CMK (cell line): ENCODE data around the gene NSUN6.
"Not testable (repeated sequence)": the region's sequence is repeated elsewhere in the genome, so short reads cannot be mapped to it uniquely, and the experiment has no call there.

ENCODE experiments used
- DNase-seq: peaks from one replicate; pipeline ENCODE4 v3.0.0-alpha.2; 2010; ENCODE audit warnings: low read depth

NSUN6 gene

DNA sequence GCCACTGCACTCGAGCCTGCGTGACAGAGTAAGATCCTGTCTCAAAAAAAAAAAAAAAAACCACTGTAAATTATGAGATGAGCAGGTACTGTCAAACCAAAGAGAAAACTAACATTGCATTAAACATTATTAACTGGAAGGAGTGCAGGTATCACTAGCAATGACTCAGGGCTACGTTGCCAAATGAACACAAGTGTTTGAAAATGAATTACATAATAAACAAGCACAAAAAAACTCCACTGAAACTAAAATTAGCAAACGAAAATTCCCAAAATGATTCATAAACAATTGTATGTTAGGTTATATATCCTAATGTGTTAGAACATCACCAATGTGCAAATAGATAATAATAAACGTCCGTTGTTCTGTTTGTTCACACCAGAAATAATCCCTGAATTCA lies 42.8 kb downstream of the NSUN6 start:
- no peak for DNase-seq

DNA sequence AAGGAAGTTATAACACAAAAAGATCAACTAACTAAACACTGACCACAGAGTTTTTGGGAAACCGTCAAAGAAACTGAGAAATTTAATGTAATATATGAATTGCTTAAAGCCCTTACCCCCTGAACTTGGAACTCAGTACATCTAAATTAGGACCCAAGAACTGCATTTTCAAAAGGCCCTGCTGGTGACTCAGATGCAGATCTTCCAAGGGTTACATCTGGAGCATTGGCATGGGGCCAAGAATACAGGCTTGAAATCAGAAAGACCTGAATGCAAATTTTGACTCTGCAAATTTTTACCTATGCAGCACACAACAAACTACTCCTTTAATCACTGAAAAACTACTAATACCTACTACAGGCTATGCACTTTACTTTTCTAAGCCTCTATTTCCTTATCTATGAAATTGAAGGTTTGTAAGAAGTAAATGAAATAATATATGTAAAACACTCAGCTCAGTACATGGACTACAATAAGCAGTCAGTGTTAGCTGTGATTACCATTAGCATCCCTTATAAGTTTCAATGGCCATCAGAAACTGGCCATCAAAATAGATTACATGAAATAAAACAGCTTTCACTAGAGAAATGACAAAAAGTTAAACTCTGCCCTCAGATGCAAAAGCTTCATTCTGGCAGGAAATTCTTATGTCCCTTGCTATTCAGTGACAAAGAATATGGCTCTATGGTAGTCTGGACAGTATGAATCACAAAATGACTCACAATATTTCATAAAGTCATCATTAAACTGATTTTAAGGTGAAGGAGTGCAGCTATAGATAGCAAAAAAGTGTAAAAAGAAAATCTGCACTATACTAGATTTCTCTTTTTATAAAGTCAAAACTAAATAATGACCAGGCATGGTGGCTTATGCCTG lies 43.6 kb downstream of the NSUN6 start:
- DNase-seq = no peak

DNA sequence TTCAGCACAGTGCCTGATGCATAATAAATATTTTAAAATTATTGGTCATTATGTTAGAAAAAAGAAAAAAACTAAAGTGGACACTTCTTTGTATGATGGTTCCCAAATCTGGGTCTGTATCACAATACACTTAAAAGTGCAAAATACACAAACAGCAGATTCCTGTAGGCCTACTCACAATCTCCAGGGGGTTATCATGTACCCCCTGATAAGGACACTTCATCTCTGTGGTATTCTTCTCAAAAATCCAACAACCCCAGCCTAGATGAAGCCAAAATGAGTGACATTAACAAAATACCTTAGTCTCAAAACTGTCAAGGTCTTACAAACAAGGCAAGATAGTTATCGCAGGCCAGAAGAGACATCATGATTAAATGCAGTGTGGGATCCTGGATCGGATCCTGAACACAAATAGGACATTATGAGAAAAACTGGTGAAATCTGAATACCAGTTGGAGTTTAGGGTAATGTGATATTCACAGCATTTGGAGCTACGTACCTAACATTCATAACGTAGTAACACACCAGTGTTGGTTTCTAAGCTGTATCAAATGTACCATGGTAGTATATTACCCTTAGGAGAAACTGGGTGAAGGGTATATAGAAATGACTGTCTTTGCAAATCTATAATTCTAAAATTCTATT lies 45.2 kb downstream of the NSUN6 start:
- no peak for DNase-seq

DNA sequence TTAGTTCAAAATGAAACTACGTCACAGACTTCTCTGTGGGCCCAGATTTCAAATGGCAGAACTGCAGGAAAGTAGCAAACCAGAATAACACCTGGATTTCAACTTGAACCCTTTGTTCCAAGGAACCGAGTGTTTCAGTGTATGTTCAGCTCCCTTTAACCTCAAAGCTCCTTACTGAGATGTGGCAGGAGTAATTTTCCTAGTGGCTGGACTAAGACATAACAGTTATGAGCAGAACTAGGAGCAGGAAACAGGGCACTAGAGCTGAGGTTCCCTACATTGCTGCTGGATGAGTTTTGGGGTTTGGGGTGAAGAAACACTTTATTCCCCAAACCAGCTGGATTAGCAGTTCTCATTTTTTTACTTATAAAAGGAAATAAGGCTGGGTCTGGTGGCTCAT lies 50.1 kb downstream of the NSUN6 start:
- no peak for DNase-seq

DNA sequence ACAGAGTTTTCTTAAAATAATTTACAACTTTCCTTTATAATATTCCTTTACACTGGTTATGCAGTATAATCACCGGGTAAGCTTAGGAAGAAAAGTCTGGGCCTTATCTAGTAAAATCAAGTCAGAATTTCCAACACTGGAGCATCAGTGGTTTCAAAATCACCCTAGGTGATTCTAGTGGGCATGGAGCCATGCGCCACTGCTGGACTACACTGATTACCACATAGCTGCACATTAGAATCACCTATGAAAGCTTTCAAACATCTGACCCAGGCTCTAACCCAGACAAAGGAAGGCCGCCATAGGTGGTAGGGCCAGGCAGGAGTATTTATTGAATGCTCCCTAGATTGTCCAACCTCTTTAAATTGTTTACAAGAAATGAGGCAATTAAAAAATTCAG lies 52.0 kb downstream of the NSUN6 start:
- DNase-seq = no peak

DNA sequence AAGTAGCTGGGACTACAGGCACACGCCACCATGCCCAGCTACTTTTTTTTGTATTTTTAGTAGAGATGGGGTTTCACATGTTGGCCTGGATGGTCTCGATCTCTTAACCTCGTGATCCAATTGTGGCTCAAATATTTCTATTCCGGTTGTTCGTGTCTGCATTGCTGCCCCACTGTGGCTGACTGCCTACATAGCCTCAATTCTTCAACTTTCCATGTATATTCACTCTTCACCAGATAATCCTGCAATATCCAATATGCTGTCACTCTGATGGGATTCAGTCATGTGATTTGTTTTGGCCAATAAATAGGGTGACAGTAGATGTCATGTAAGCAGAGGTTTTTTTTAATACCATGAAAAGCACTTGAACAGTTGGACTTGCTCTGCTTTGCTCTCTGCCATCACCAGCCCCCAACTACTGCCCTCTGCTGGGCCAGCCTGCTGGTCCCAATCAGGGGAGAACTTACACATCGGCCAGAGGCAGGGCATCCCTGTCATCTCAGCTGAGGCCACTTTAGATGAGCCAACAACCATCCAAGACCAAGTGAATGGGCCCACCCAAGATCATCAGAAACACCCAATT lies 56.7 kb downstream of the NSUN6 start:
- no peak for DNase-seq

DNA sequence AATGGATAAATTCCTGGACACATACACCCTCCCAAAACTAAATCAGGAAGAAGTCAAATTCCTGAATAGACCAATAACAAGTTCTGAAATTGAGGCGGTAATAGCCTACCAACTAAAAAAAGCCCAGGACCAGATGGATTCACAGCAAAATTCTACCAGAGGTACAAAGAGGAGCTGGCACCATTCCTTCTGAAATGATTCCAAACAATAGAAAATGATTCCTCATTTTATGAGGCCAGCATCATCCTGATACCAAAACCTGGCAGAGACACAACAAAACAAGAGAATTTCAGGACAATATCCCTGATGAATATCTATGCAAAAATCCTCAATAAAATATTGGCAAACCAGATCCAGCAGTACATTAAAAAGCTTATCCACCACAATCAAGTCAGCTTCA lies 60.2 kb downstream of the NSUN6 start:
- DNase-seq = not testable (repeated sequence)

DNA sequence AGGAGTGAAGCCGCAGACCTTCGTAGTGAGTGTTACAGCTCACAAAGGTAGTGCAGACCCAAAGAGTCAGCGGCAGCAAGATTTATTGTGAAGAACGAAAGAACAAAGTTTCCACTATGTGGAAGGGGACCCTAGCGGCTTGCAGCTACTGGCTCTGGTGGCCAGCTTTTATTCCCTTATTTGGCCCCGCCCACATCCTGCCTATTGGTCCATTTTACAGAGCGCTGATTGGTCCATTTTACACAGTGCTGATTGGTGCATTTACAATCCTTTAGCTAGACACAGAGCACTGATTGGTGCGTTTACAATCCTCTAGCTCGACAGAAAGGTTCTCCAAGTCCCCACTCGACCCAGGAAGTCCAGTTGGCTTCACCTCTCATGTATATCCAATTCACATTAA lies 64.8 kb downstream of the NSUN6 start:
- not testable (repeated sequence) for DNase-seq

DNA sequence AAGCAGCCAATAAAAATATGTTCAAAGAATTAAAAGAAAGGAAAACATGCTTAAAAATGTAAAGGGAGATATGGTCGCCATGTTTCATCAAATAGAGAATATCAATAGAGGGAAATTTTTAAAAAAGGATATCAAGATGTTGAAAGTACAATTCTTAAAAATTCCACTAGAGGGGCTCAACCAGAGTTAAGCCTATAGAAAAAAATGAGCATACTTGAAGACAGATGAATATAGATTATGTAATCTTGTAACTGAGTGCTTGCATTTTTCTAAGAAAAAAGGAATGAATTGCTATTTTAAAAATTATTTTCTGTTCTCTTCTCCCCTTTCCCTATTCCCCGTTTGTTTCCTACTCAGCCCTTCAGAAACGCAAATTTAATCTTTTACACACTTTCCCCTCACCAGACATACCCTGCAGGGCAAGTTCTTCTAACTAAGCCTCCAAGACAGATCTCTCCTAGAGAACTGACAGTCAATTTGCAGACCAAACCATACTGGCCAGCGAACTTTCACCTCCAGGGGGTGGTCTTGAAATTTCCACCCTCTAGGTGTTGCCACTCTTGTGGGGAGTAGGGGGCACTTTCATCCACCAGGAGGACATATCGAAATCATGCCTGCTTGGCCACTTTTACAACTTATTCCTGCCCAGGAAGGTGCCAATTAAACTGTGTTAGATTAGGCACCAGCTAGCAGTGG lies 67.7 kb downstream of the NSUN6 start:
- no peak for DNase-seq

DNA sequence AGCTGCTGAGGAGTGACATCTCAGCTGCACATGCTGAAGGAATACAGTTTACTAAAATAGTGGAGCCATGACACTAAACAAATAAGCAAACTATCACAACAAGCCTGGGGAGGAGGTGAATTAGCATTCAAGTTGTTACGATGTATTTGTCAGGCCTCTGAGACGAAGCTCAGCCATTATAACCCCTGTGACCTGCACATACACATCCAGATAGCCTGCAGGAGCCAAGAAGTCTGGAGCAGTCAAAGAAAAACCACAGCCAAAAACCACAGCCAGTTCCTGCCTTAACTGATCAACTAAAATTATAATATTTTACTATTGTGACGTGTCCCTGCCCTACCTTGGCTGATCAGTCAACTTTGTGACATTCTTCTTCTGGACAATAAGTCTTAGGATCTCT lies 68.6 kb downstream of the NSUN6 start:
- no peak for DNase-seq

DNA sequence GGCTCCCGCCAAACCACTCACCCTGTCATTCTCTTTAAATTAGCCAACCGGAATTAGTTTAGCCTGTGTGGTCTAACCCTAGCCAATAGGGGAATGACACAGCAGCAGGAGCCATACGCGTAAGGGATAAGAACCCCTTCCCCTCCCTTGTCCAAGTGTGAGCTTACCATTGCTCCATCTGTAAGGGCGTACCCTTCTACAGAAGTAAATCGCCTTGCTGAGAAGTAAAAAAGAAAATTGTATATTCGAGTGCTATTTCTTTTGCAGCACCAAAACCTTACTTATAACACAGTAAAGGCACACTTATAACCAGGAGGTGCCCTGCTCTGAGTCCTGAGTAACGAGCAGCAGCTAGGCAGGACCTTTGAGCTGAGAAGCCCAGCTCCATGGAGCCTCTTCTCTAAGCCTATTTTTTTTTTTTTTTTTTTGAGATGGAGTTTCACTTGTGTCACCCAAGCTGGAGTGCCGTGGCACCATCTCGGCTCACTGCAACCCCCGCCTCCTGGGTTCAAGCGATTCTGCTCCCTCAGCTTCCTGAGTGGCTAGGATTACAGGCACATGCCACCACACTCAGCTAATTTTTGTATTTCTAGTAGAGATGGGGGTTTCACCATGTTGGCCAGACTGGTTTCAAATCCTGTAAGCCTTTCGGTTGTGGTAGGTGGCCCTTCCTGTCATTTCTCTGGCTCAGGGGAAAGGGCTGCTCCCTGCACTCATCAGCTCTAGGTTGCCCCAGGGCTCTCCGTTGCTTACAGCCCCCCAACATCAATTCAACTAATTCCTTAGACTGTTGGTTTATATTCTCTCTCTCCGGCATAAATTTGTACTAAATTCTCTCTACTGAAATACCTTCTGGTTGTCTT lies 73.3 kb downstream of the NSUN6 start:
- DNase-seq = no peak

DNA sequence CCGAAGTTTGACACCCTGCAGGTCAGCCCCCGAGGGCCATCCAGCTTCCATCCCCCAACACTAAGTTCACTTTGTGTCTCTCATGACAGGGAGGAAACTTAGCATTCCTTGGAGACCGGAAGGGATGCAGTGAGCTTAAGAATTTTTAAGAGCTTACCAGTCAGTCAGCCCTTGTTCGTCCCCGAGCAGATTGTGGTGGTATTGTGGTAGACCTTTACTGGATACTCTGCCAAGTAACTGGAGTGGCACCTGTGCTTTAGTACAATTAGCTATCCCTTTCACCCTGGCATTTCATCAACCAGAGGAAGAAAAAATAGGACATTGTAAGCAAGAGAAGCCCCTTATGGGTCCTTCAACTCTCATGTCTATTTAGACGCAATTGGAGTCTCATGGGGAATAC lies 74.8 kb downstream of the NSUN6 start:
- DNase-seq = no peak

DNA sequence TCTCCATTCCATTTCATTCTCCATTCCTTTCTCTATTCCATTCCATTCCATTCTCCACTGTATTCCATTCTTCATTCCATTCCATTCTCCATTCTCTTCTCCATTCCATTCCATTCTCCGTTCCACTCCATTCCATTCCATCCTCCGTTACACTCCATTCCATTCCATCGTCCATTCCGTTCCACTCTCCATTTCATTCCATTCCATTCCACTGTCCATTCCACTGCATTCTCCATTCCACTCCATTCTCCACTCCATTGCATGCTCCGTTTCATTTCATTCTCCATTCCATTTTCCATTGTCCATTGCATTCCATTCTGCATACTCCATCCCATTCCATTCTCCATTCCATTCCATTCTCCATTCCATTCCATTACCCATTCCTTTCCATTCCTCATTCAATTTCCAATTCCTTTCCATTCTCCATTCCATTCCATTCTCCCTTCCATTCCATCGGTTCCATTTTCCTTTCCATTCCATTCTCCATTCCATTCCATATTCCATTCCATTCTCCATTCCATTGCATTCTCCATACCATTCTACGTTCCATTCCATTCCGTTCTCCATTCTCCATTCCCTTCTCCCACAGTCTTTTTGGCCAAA lies 78.3 kb downstream of the NSUN6 start:
- no peak for DNase-seq

DNA sequence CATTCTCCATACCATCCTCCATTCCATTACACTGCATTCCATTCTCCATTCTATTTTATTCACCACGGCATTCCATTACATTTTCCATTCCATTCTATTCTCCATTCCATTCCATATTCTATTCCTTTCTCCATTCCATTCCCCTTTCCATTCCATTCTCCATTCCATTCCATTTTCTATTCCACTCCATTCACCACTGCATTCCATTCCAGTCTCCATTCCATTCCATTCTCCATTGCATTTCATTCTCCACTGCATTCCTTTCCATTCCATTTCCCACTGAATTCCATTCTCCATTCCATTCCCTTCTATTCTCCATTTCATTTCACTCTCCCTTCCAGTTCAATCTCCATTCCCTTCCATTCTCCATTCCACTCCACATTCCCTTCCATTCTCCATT lies 79.6 kb downstream of the NSUN6 start:
- no peak for DNase-seq

DNA sequence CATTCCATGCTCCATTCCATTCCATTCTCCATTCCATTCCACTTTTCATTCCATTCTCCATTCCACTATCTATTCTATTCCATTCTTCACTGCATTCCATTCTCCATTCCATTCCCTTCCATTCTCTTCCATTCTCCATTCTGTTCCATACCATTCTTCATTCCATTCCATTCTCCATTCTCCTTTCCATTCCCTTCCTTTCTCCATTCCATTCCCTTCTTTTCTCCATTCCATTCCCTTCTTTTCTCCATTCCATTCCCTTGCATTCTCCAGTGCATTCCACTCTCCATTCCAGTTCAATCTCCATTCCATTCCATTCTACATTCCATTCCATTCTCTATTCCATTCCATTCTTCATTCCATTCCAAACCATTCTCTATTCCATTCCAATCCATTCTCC lies 80.3 kb downstream of the NSUN6 start:
- no peak for DNase-seq

DNA sequence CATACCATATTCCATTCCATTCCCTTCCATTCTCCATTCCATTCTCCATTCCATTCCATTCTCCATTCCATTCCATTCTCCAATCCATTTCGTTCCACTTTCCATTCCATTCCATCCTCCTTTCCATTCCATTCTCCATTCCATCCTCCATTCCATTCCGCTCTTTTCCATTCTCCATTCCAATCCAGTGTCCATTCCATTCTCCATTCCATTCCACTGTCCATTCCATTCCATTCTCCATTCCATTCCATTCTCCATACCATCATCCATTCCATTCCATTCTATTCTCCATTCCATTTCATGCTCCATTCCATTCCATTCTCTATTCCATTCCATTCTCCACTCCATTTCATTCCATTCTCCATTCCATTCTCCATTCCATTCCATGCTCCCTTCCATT lies 81.0 kb downstream of the NSUN6 start:
- not testable (repeated sequence) for DNase-seq

DNA sequence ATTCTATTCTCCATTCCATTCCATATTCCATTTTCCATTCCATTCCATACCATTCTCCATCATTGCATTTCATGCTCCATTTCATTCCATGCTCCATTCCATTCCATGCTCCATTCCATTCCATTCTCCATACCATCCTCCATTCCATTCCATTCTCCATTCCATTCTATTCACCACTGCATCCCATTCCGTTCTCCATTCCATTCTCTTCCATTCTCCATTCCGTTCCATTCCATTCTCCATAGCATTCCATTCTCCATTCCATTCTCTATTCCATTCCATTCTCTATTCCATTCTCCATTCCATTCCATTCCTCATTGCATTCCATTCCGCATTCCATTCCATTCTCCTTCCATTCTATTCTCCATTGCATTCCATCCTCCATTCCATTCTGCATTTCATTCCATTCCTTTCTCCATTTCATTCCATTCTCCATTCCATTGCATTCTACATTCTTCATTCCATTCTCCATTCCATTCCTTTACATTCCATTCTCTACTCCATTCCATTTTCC lies 84.0 kb downstream of the NSUN6 start:
- DNase-seq = no peak

DNA sequence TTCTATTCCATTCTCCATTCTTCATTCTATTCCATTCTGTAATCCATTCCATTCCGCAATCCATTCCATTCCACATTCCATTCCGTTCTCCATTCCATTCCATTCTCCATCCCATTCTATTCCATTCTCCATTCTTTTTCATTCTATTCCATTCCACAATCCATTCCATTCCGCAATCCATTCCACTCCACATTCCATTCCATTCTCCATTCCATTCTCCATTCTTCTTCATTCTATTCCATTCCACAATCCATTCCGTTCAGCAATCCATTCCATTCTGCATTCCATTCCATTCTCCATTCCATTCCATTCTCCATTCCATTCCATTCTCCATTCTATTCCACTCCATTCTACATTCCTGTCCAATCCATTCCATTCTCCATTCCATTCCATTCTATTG lies 85.2 kb downstream of the NSUN6 start:
- no peak for DNase-seq

DNA sequence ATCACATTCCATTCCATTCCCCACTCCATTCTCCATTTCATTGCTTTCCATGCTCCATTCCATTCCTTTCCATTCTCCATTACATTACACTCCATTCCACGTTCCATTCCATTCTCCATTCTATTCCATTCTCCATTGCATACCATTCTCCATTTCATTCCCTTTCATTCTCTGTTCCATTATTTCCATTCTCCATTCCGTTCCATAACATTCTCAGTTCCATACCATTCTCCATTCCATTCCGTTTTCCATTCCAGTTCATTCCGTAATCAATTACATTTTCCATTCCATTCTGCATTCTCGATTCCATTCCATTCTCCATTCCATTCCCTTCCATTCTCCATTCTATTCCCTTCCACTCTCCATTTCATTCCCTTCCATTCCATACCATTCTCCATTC lies 86.4 kb downstream of the NSUN6 start:
- DNase-seq = no peak

DNA sequence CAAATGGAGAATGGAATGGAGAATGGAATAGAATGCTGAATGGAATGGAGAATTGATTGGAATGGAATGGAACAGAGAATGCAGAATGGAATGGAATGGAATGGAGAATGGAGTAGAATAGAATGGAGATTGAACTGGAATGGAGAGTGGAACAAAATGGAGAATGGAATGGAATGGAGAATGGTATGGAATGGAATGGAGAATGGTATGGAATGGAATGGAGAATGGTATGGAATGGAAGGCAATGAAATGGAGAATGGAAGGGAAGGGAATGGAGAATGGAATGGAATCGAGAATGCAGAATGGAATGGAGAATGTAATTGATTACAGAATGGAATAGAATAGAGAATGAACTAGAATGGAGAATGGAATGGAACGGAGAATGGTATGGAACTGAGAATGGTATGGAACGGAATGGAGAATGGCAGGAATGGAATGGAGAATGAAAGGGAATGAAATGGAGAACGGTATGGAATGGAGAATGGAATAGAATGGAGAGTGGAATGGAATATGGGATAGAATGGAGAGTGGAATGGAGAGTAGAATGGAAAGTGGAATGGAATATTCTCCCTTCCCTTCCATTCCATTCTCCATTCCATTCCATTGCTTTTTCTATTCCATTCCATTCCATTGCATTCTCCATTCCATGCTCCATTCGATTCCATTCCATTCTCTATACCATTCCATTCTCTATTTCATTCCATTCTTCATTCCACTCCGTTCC lies 88.2 kb downstream of the NSUN6 start:
- no peak for DNase-seq
